Kidney epithelial cell (primary cell): ENCODE measurements around the gene CENPP. TPM values are rescaled to one million over a fixed set of nuclear protein-coding genes. Genes with fewer than 3 reads are reported as not detected.

Experiments used
- DNase-seq: peaks from one replicate; pipeline ENCODE4 v3.0.0-alpha.2; 2010; ENCODE audit warnings: low read depth
- H3K27me3 ChIP-seq: 2 replicates; pipeline ENCODE4 v1.6.0; 2011; ENCODE audit warnings: low read length; ENCODE audit not compliant: control insufficient read depth, insufficient read depth
- H3K36me3 ChIP-seq: 2 replicates; pipeline ENCODE4 v1.5.1; 2011; ENCODE audit warnings: low read length; ENCODE audit not compliant: control insufficient read depth, insufficient read depth
- H3K4me3 ChIP-seq: 2 replicates; pipeline ENCODE4 v1.5.1; 2011; ENCODE audit warnings: low read depth, mild to moderate bottlenecking, control low read depth, low read length
- total RNA-seq: library from RNA; depleted of rRNA; stranded (reverse); fragments of >200 nt; gene quantifications from 2 replicates; pipeline ENCODE4 v1.2.3, GENCODE V29; 2015
- TF ChIP-seq, protein P1 (sequence below): IDR thresholded peaks from 2 replicates; pipeline ENCODE4 v1.5.1; 2011; ENCODE audit warnings: mild to moderate bottlenecking, moderate library complexity, low read length, control low read depth, inconsistent platforms; ENCODE audit not compliant: insufficient read depth, poor library complexity, severe bottlenecking

Gene CENPP
- total RNA-seq, 1 donor from 2014 or later: 1.4 TPM

DNA sequence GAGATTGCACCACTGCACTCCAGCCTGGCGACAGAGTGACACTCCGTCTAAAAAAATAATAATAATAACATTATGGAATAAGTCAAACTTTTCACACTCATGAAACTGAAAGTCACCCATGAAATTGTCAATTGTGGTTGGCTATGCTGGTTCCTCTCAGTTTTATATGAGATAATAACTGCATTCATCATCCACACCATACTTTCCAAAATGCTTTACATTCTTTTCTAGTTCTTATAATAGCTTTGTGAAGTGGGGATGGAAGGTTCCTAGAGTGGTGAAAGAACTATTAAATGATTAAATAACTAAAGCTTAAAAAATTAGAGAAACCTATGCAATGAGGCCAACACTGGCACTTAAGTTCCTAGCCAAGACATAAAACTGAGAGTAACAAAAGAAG lies 169.1 kb downstream of the CENPP start:
- TF ChIP-seq, protein P1, sequence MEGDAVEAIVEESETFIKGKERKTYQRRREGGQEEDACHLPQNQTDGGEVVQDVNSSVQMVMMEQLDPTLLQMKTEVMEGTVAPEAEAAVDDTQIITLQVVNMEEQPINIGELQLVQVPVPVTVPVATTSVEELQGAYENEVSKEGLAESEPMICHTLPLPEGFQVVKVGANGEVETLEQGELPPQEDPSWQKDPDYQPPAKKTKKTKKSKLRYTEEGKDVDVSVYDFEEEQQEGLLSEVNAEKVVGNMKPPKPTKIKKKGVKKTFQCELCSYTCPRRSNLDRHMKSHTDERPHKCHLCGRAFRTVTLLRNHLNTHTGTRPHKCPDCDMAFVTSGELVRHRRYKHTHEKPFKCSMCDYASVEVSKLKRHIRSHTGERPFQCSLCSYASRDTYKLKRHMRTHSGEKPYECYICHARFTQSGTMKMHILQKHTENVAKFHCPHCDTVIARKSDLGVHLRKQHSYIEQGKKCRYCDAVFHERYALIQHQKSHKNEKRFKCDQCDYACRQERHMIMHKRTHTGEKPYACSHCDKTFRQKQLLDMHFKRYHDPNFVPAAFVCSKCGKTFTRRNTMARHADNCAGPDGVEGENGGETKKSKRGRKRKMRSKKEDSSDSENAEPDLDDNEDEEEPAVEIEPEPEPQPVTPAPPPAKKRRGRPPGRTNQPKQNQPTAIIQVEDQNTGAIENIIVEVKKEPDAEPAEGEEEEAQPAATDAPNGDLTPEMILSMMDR: no peak
- Histone ChIP-seq H3K36me3 (no peaks in the 10 kb centered on the region), H3K4me3 (no peak overlapping the region), H3K27me3 (no peaks in the 10 kb centered on the region)
- DNase-seq: no peak

DNA sequence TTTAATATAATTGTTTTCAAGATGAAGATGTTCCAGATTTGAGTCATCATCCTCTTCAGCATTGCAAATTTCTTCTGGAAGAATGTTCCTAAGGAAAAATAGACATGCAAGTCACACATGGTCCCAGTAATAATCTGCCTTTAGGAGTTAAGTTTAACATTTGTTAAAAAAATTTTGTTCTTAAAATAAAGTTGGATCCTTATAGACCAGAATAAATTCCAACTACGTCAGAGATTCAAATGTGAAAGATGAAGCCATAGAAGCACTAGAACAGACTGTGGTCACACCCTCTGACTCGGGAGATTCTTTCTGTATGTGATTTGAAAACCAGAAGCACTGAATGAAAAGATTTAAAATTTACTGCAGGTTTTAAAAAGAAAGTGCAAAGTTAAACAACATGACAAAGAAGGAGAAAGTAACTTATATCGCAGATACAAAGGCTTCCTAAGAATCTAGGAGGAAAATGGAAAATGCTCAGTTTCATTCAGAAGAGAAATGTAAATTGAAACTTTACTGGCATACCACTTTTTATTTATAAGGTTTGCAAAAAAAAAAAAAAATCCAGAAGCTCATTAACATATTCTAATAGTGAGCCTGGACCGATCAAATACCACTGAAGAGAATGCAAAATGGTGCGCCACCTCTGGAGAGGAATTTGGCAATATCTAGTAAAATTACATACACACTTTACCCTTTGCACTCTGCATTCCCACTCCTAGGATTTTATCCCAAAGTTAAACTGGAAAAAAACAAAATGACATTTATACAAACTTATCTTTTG lies 170.8 kb downstream of the CENPP start:
- Histone ChIP-seq H3K4me3 (no peak overlapping the region), H3K36me3 (no peaks in the 10 kb centered on the region), H3K27me3 (no peaks in the 10 kb centered on the region)
- TF ChIP-seq, protein P1: no peak
- DNase-seq: no peak

DNA sequence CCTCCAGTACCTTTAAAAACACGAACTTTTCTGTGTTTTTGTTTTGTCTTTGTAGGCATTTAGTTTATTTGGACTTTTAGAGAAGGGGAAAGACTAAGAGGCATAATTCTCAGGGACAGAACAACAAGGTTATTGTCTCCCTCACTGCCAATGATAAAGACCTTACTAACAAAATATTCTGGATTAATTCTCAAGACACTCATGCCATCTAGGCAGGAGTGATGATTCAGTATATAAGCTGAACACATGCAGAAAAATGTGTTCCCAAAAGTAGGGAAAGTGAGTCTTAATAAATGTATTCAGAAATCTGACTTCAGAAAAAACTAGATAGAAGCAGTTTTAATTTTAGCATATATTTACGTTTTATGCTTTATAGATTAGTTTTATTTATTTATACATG lies 173.9 kb downstream of the CENPP start:
- H3K27me3 ChIP-seq: no peaks in the 10 kb centered on the region
- TF ChIP-seq, protein P1: no peak
- H3K4me3 ChIP-seq: no peak overlapping the region
- H3K36me3 ChIP-seq: no peaks in the 10 kb centered on the region
- DNase-seq: no peak

DNA sequence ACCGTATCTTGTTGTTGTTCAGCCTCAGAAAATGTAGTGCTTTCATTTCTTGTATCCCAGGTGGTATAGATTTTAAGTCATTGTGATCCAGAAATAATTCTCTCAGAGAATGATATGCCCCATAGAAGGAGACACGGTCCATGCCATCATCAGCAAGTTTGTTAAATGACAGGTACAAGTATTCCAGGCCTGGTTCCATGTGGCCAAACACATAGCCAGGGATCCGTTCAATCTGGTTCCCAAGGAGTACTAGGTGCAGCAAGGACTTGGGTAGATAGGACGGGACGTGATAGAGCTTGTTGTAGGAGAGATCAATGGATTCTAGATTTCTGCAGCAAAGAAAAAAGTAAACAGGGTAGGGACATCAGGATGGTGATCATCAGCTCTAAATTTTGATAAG lies 175.0 kb downstream of the CENPP start:
- TF ChIP-seq, protein P1: no peak
- no peak for DNase-seq
- H3K27me3 ChIP-seq: no peaks in the 10 kb centered on the region
- no peaks in the 10 kb centered on the region for H3K36me3 ChIP-seq
- H3K4me3 ChIP-seq: no peak overlapping the region

DNA sequence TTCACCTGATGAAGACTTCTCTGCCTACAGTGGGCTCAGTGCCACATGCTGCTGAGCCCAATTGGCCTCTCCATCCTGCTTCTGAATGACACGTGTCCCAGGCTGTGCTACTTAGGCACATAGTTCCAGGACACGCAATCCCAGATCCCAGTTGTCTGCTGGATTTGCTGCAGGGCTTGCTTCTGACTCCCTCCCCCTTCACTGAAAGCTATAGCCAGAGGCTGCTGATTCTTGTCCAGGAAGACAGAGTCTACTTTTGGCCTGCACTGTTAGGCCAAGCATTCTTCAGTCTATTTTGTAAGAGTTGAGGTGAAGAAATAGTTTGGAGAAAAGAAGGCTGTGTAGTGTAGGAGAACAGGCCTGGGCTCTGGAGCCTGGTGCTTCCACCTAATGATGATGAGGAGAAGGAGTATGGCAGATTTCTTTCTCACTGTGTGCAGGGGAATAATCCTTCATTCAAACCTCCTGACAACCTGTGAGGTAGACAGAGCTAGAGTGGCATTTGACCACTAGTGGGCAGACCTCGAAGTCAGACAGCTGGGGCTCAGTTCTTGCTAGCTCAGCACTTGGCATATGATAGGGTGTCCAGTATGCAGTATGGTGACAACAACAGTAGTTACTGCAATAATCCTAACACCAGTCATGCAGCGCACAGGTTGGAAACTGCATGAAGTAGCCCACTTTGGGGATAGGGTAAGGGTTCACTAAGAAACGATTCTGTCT lies 176.1 kb downstream of the CENPP start:
- Histone ChIP-seq H3K36me3 (no peaks in the 10 kb centered on the region), H3K27me3 (no peaks in the 10 kb centered on the region), H3K4me3 (no peak overlapping the region)
- TF ChIP-seq, protein P1: peak; percentile 45
- no peak for DNase-seq
